Measurements from ENCODE around the gene BOC.

DNA sequence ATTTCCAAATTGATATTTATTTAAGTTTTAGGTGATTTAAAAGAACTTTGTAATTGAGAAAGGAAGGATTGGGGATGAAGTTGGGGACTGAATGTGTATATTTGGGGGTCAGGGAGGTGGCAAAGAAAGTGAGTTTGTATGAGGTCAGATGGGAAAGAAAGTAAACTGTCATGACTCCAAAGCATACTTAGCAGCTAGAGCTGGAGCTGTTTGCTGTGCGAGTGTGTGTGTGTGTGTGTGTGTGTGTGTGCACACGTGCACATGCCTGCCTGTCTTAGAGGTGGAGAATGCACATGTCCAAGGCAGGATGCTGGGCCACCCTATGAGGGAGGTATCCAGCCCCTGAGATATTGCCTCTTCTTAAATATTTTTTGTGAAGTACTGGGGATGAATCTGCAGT, 21.0 kb downstream of the BOC start:
- TF ChIP-seq POLR2A (IDR thresholded peaks at IDR 0.05) (no peak), CTCF (IDR thresholded peaks at IDR 0.05) (no peak), POLR2AphosphoS5 (IDR thresholded peaks at IDR 0.05) (no peak)

Data from breast epithelium (tissue), 3 donors.